CD1c-positive myeloid dendritic cell (primary cell): ENCODE measurements around the gene MTHFD1.
A peak's percentile ranks its signal among the peaks of the same experiment; 100 is the strongest.

Experiments
- DNase-seq: peaks from one replicate; pipeline ENCODE4 v3.0.0-alpha.2; 2016; ENCODE audit errors: extremely low spot score

MTHFD1 gene

DNA sequence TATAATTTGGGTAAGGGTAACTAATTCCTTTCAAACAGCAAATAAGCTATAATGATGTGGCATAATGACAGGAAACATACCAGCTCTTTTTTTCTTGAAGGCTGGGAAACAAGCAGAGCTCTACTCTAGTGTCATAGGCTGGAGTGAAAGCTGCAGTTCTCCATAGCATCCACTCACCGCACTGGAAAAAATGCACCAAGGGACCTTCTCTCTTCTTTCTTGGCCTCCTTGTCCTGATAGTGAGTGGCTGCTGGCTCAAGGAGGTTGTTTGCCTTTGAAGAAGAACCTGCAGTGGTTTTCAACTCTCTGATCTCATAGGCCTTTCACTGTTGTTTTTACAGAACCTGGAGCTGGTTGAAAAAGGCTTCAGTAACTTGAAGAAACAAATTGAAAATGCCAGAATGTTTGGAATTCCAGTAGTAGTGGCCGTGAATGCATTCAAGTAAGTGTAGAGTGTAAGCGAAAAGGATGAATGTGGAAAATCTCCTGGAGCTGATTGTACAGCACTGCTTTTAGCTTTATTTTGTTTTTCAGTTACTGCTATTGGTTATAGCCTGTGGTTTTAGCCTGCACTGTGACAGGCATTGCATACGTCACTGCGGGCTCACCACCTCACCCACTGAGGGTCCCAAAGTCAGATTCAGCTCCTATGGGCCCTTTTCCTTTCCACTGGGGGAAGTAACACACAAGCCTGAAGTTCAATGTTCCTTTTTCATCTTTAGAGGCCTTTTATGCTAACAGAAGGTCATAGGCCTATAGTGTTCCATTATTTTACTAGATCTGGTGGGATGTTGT, 59.9 kb downstream of the MTHFD1 start:
- DNase-seq = no peak

GRCh38 chr14:64450255-64450654, 62.1 kb downstream of the MTHFD1 start:
- DNase-seq = no peak

DNA sequence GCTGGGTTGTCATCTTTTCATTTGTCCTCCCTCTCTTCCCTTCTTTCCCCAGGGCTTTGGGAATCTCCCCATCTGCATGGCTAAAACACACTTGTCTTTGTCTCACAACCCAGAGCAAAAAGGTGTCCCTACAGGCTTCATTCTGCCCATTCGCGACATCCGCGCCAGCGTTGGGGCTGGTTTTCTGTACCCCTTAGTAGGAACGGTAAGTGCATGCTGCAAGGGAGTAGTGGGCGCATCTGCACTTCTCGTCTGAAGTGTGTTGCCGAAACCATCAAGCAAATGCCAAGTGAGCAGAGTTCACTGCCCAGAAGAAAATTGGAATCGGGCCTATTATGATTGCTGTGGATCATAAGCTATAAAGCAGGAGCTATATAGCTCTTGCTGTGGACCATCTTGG, 66.5 kb downstream of the MTHFD1 start:
- DNase-seq = no peak

GRCh38 chr14:64459405-64460136, 71.4 kb downstream of the MTHFD1 start:
- peak; percentile 84 for DNase-seq

GRCh38 chr14:64461221-64461620, 73.1 kb downstream of the MTHFD1 start:
- DNase-seq = no peak

- DNase-seq = no peak
Measured at GRCh38 chr14:64463195-64463594, 75.0 kb downstream of the MTHFD1 start.

DNA sequence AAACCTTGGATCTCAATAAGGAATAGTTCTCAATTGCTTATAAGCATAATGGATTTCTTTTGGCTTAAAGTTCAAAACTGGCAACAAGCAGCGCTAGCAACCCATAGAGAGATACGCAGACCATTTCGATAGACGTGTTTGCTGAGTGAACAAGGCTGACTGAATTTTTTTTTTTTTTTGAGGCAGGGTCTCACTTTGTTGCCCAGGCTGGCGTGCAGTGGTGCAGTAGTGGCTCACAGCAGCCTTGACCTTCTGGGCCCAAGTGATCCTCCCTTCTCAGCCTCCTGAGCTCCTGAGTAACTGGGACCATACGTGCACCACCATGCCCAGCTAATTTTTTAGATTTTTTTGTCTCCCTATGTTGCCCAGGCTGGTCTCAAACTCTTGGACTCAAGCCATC, 75.7 kb downstream of the MTHFD1 start:
- no peak for DNase-seq

DNA sequence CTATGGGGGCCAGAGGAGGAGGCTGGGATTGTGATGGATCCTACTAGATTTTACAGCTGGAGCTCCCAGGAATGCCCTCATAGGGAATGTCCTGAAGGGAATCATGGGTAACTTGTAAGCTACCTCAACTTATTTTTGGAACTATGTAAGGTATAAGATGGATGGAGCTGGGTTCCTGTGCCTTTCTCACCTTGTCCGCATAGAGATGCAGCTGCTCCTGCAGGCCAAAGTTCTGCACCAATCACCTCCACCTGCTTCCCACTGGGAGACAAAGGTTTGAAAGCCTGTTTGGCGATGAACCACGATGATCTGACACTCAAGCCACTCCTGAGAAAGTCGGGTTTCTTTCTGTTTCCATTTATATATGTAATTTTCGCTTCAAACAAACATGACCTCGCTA, 76.5 kb downstream of the MTHFD1 start:
- DNase-seq = no peak

DNA sequence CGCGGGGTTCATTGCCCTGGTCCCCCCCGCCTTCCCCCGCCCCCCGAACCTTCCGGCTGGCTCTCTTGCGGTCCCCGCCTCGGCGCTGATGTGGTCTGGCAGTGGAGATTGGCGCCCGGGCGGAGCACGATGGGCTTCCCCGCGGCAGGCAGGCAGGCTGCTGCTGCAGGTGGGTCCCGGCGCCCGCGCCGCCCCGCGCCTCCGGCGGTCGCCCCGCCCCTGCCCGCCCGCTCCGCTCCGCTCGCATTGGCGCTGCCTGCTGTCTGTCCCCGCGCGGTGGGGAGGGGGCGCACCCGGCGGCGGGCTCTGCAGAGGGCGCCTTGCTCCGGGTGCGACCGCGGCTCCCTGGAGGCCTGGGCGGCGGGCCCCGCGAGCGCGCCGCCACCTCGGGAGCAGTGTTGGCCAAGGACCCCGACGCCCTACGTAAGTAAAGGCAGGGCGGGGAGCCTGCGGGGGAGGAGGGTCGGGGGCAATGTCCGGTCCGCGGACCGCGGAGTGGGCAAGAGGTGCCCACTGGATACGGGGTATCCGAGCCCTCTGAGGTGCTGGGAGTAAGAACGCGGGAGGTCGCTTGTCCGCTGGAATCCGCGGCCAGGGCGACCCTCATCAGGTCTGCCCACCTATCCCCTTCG, 77.2 kb downstream of the MTHFD1 start, which contains the start of gene AKAP5:
Gene AKAP5, plus strand, starts transcription at position 309 of the 632 bp plus-strand sequence. CDS start 2,896 bp downstream, outside the sequence.
- peak; percentile 54 for DNase-seq

DNA sequence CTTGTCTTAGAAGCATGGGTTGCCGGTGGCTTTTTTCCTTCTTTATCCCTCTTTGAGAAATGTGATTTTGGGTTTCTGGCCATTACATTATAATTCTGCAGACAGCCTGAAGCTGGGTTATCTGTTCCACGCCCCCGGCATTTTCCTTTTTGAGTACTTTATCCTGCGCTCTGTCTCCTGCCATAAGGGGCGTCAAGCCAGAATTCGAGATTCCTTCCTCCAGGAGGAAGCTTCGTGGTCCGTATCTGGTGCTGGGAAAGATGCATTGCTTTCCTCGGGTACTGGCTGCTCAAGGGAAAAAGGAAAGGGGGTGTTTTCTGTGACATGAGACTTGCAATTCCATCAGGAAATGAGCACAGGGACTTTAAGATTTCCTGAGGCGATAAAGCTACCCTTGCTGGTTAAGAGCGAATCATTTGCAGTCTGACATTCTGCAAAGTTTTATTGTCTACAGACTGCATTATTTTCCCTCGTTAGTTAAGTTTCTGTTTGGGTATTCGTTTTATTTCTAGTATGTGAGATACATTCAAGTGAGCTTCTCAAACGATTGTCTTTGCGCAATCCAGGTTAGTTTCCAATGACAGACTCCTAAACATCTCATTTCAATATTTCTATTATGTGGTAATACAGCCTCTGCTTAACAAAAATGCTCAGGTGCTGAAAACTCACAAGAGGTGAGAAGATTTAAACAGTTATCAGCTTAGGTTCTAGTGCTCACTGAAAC, 77.8 kb downstream of the MTHFD1 start:
- peak; percentile 13 for DNase-seq

GRCh38 chr14:64467101-64467500, 78.9 kb downstream of the MTHFD1 start:
- peak; percentile 66 for DNase-seq

DNA sequence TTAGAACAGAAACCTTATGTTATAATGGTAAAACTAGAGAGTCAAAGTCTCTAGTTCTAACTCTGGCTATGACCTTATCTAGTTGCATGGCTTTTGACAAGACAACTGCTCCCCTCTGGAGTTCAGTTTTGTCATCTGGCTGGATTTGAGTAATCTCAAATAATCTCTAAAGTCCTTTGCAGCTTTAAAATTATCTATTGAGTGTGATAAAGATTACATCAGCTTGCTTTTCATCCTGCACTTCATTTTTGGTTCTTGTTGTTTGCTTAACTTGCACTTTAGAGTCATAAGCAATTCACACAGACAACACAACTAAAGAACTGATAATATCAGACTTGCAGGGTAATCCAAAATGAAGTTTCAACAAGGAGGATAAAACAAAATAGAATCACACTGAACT, 79.4 kb downstream of the MTHFD1 start:
- no peak for DNase-seq

DNA sequence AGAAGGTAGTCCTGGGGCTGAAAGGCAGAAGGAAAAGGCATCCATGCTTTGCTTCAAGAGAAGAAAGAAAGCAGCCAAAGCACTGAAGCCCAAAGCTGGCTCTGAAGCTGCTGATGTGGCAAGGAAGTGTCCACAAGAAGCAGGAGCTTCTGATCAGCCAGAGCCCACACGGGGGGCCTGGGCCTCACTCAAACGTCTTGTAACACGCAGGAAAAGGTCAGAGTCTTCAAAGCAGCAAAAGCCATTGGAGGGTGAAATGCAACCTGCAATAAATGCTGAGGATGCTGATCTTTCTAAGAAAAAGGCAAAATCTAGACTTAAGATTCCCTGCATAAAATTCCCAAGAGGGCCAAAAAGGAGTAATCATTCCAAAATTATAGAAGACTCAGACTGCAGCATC, 80.3 kb downstream of the MTHFD1 start:
- no peak for DNase-seq

DNA sequence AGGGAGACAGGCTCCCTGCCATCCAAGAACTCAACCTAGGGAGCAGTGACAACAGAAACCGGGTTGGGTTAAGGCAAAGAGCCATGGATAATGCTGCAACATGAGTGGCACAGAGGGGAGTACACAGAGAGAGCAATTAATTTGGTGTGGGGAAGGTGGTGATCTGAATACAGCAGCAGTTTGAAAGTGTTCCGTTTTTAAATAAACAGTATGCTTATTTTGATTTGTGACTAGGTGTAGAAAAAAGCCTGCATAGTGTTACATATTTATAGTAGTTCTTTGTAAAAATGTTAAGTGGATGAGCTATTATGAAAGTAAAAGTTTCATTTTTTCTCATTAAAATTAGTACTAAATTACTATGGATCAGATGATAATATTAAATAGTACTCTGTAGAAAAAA, 85.9 kb downstream of the MTHFD1 start:
- no peak for DNase-seq

GRCh38 chr14:64474698-64475097, 86.5 kb downstream of the MTHFD1 start:
- DNase-seq = no peak

DNA sequence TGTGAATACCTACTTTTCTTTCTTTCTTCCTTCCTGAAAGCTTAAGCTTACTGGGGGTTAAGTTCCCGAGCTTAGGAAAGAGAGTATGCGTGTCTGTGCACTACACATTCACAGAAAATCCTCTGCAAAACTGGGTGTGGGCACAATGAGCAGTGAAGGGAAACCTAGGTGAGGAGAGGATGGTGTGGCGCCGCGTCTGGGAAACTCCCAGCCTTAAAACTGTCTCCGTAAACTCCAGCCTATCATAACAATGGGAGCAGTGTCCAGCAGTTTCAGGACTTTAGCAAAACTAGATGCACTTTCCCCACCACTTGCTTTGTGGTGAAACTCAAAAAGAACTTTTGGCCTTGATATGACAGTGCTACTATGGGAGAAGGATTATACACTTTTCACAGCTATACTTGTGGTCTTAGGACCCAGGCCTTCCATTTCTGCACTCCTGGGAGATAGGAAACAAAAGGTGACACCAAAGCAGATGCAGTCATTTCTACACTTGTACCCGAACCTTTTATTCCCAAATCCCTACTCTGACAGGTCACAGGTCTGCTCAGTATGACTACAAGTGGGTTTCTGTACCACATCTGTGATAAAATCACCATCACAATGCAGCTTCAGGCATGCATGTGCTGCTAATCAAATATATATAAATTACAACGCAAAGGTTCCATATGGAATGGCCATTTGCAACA, 87.6 kb downstream of the MTHFD1 start:
- DNase-seq = no peak

- DNase-seq = no peak
Measured at GRCh38 chr14:64476438-64476837, 88.3 kb downstream of the MTHFD1 start.

DNA sequence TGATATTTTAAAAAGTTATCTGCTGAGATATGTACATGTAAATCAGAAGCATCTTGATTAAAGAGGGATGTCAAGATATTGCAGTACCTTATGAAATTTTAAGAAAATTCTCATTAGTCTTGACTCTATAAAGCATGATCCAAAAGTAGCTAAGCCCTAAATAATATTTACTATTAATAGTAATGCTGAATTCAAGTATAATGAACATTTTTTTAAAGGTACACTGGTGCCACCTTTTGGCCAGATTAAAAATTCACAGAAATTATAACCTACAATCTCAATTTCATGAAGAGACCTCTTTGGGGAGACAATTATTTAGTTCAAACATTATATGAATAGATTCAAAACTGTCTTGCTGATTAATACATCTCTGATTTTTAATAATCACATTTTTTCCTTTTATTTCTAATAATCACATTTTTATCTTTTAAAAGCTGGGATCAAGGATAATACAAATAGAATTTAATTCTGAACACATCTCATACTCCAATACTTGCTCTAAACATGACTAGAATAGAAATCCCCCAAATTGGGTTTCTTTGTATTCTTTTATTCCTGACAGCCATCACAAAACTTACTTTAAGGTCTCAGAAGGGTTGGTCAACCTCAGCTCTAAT, 90.6 kb downstream of the MTHFD1 start:
- DNase-seq = peak; percentile 67

- no peak for DNase-seq
Measured at GRCh38 chr14:64488590-64489099, 100.5 kb downstream of the MTHFD1 start.

DNA sequence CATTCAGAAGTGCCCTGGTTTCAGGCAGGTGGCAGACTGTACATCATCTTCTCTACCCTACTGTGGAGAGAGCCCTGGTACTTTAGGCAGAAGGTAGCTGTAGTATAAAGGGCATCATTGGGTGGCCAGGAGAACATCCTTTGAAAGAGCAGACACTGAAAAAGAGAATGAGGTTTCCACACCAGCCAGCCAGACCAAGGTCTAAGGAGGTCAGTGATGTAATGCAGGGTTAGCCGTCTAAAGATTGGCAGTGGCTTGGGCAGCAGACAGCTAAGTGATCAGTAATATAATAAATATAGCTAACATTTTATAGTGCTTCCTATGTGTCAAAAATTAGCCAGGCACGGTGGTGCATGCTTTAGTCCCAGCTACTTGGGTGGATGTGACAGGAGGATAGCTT, 103.5 kb downstream of the MTHFD1 start:
- DNase-seq = no peak

DNA sequence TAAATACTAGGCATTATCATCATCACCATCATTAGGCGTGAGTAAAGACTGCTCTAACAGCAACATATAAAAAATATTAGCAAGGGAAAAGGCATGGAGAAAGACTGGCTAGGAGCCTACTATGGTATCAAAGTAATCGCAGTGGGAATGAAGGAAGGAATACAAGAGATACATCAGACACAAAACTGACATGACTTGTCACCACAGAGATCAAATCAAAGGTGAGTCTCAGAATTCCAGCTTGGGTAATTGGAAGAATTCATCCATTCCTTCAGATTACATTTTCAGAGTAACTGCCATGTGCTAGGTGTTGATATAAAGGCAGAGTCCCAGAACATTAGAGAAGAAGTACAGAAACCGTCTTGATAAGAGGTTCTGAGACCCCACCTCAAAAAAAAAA, 105.3 kb downstream of the MTHFD1 start:
- no peak for DNase-seq
